HEK293 (cell line): Measurements from ENCODE around the gene PRODH2.

Experiments used
- CTCF ChIP-seq: fragments of 450-650 bp; formaldehyde crosslinking; IDR thresholded peaks from 2 replicates; pipeline ENCODE4 v1.5.1; 2016; ENCODE audit warnings: missing biosample characterization, missing genetic modification characterization
- MEIS1 ChIP-seq: sonication (generic); formaldehyde crosslinking; IDR thresholded peaks from 2 replicates; pipeline ENCODE4 v1.8.1; 2022; ENCODE audit warnings: missing genetic modification reagents, mild to moderate bottlenecking, borderline replicate concordance
- MYNN ChIP-seq: fragments of 450-650 bp; formaldehyde crosslinking; IDR thresholded peaks from 2 replicates; pipeline ENCODE4 v1.5.1; 2016; ENCODE audit warnings: missing biosample characterization, missing genetic modification characterization, borderline replicate concordance
- RBAK ChIP-seq: fragments of 450-650 bp; formaldehyde crosslinking; IDR thresholded peaks from 2 replicates; pipeline ENCODE4 v1.5.1; 2016; ENCODE audit warnings: missing biosample characterization, missing genetic modification characterization
- REST ChIP-seq: fragments of 450-650 bp; formaldehyde crosslinking; IDR thresholded peaks from 2 replicates; pipeline ENCODE4 v1.5.1; 2016; ENCODE audit warnings: missing biosample characterization, missing genetic modification characterization
- SP2 ChIP-seq: fragments of 450-650 bp; formaldehyde crosslinking; IDR thresholded peaks from 2 replicates; pipeline ENCODE4 v1.5.1; 2016; ENCODE audit warnings: missing biosample characterization, missing genetic modification characterization
- ZFP41 ChIP-seq: fragments of 450-650 bp; formaldehyde crosslinking; IDR thresholded peaks from 2 replicates; pipeline ENCODE4 v1.5.1; 2016; ENCODE audit warnings: missing biosample characterization, missing genetic modification characterization, borderline replicate concordance
- ZNF311 ChIP-seq: fragments of 450-650 bp; formaldehyde crosslinking; IDR thresholded peaks from 2 replicates; pipeline ENCODE4 v1.5.1; 2017; ENCODE audit warnings: missing biosample characterization, missing genetic modification characterization, borderline replicate concordance
- ZNF510 ChIP-seq: fragments of 450-650 bp; formaldehyde crosslinking; IDR thresholded peaks from 2 replicates; pipeline ENCODE4 v1.5.1; 2018; ENCODE audit warnings: mild to moderate bottlenecking, missing genetic modification characterization, missing biosample characterization; ENCODE audit not compliant: insufficient replicate concordance
- ZNF513 ChIP-seq: fragments of 450-650 bp; IDR thresholded peaks from 2 replicates; pipeline ENCODE4 v1.5.1; 2018; ENCODE audit warnings: missing biosample characterization, missing genetic modification characterization
- ZNF530 ChIP-seq: fragments of 450-650 bp; formaldehyde crosslinking; IDR thresholded peaks from 2 replicates; pipeline ENCODE4 v1.5.1; 2016; ENCODE audit warnings: low read depth, missing biosample characterization, missing genetic modification characterization
- ZNF776 ChIP-seq: fragments of 450-650 bp; formaldehyde crosslinking; IDR thresholded peaks from 2 replicates; pipeline ENCODE4 v1.5.0; 2017; ENCODE audit warnings: missing biosample characterization, missing genetic modification characterization, borderline replicate concordance

GRCh38 chr19:35806597-35806996 is 6.0 kb downstream of the PRODH2 start:
- TF ChIP-seq ZNF311 (tag by site-specific recombination) = no peak
- no peak for TF ChIP-seq ZNF530 (tag by site-specific recombination)
- TF ChIP-seq ZFP41 (tag by site-specific recombination) = no peak
- TF ChIP-seq SP2 (tag by site-specific recombination) = no peak
- TF ChIP-seq CTCF = no peak
- no peak for TF ChIP-seq ZNF513 (tag by site-specific recombination)
- TF ChIP-seq MYNN (tag by site-specific recombination) = no peak
- no peak for TF ChIP-seq RBAK (tag by site-specific recombination)
- no peak for TF ChIP-seq ZNF510 (tag by site-specific recombination)
- no peak for TF ChIP-seq MEIS1
- TF ChIP-seq REST (tag by site-specific recombination) = no peak
- TF ChIP-seq ZNF776 (tag by site-specific recombination) = no peak
